Astrocyte of the cerebellum (primary cell): ENCODE results near the gene PDZD2.

Experiments
- DNase-seq: peaks from one replicate; pipeline ENCODE4 v3.0.0-alpha.2; 2011; ENCODE audit warnings: low read depth
- H3K4me3 ChIP-seq: 2 replicates; pipeline ENCODE4 v1.5.1; 2011; ENCODE audit warnings: mild to moderate bottlenecking, low read depth, low read length, moderate library complexity
- in situ Hi-C: cut with HindIII; loops from 2 replicates; pipeline ENCODE4 v1.10.0; 2017; ENCODE audit warnings: low sequenced_read_pairs
- TF ChIP-seq, protein P1 (sequence below): IDR thresholded peaks from 2 replicates; pipeline ENCODE4 v1.5.1; 2012; ENCODE audit warnings: low read length, low read depth, moderate library complexity, mild to moderate bottlenecking; ENCODE audit errors: missing control alignments

PDZD2 gene

DNA sequence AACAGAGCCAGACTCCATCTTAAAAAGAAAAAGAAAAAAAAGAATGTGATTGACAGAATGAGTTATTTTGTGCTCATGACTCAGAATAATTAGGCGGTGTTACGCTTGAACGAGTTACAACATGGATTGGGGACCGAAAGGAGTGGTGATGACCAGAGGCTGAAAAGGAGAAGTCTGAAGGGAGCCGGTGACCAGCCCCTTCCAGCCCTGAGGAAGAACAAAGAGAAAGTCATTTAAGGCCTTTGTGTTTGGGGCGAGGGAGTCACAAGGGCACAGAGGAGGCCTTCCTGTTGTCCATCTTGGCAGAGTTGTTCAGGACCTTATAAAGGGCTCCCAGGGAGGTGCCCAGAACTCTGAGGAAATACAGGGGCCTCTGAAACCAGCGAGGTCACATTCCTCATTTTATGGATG, 403.6 kb downstream of the PDZD2 start:
- TF ChIP-seq, protein P1, sequence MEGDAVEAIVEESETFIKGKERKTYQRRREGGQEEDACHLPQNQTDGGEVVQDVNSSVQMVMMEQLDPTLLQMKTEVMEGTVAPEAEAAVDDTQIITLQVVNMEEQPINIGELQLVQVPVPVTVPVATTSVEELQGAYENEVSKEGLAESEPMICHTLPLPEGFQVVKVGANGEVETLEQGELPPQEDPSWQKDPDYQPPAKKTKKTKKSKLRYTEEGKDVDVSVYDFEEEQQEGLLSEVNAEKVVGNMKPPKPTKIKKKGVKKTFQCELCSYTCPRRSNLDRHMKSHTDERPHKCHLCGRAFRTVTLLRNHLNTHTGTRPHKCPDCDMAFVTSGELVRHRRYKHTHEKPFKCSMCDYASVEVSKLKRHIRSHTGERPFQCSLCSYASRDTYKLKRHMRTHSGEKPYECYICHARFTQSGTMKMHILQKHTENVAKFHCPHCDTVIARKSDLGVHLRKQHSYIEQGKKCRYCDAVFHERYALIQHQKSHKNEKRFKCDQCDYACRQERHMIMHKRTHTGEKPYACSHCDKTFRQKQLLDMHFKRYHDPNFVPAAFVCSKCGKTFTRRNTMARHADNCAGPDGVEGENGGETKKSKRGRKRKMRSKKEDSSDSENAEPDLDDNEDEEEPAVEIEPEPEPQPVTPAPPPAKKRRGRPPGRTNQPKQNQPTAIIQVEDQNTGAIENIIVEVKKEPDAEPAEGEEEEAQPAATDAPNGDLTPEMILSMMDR = no peak
- no peak overlapping the region for H3K4me3 ChIP-seq
- DNase-seq = no peak
- in situ Hi-C loops = no loop called here

DNA sequence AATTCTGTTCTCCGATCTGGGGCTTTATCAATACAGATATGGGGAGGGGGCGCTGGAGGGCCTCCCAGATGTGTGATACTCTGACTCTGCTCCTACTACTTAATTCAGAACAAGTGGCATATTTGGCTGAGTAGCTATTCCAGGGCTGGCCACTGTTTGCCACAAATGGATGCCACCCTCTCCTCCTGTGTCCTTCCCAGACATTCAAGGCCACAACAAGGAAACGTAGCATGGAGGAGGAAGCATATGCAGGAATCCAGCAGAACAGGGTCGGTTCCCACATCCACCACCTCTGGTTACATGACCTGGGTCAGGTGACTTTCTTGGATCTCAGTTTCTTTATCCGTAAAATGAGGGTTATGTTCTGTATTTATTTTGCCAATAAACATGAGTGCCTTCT, 404.2 kb downstream of the PDZD2 start:
- no peak for DNase-seq
- in situ Hi-C loops = no loop called here
- TF ChIP-seq, protein P1 = no peak
- H3K4me3 ChIP-seq = no peak overlapping the region

DNA sequence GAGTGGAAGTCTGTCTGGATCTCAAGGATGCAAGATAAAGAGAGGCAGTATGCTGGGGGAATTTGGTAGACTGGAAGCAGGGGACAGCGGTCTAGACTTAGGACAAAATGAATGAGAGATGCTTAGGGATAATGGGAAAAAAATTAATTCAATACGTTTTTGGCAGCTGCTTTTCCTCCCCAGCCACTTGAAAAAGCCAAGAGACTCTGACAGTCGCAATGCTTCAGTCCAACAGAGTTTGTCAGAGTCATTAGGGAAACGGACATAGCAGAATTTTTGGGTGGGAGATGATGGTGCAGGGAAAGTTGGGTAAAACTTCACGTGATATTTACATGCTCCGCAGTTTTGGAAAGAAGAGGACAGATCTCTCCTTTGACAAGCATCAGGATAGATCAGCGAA, 405.5 kb downstream of the PDZD2 start:
- TF ChIP-seq, protein P1 = no peak
- in situ Hi-C loops = no loop called here
- no peak overlapping the region for H3K4me3 ChIP-seq
- DNase-seq = no peak

DNA sequence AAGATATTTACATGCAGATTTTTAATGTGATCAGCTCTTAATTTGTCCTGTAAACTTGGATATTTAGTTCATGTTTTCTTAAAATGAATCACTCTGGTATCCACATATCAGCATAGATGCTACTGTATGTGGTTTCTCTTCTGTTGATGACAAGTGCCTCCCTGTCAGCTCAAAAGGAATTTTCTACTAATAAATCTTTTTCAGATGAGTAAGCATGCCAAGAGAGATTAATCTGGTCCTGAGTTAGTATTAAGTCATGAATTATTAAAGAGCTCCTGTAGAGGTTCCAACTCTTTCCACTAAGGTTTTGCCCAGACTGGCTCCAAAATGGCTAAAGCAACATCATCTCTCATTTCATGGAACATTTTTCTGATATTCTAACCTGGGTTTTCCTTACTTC, 406.0 kb downstream of the PDZD2 start:
- TF ChIP-seq, protein P1 = no peak
- no peak for DNase-seq
- in situ Hi-C loops = no loop called here
- no peak overlapping the region for H3K4me3 ChIP-seq

DNA sequence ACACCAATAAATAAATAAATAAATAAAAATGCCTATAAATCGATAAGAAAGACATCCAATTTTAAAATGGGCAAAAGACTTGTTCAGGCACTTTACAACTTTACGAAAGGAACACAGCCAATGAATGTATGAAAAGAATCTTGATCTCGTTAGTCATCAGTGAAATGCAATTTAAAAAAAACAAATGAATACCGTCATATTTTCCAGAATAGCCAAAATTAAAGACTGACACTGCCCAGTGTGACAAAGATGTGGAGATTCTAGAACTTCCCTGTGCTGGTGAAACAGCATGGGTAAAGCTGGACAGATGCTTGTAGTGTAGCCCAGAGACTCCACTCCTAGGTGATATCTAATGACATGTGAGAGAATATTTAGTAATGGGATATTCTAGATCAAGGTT, 408.1 kb downstream of the PDZD2 start:
- DNase-seq = no peak
- in situ Hi-C loops = no loop called here
- TF ChIP-seq, protein P1 = no peak
- H3K4me3 ChIP-seq = no peak overlapping the region

DNA sequence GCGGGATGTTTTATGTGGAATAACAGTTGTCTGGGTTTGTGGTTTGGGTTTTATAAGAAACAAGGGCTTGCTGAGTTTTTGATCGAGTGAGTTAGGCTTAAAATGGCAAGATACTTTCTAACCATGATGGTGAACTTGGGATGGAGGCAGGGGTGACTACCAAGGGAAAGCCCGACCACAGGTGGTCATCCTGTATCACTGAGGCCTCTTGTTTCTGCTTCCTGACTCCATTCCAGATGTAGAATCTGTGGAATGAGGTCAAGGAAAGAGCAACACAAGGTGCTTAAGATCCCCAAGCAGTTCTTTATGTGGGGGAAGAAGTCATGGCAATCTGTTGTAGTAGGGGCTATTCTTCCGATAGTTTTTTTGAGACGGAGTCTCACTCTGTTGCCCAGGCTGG, 412.9 kb downstream of the PDZD2 start:
- in situ Hi-C loops = no loop called here
- no peak overlapping the region for H3K4me3 ChIP-seq
- peak; percentile 49 for DNase-seq
- TF ChIP-seq, protein P1 = no peak
